Amygdala (tissue), 56 donors: ENCODE data around the gene UBE2G2.
"Not testable (repeated sequence)": the region's sequence is repeated elsewhere in the genome, so short reads cannot be mapped to it uniquely, and the experiment has no call there.

Source experiments
- DNase-seq, 56 donors: peaks; one replicate each; lab custom pipeline; 2025; lab: John Stamatoyannopoulos, UW

Gene UBE2G2

DNA sequence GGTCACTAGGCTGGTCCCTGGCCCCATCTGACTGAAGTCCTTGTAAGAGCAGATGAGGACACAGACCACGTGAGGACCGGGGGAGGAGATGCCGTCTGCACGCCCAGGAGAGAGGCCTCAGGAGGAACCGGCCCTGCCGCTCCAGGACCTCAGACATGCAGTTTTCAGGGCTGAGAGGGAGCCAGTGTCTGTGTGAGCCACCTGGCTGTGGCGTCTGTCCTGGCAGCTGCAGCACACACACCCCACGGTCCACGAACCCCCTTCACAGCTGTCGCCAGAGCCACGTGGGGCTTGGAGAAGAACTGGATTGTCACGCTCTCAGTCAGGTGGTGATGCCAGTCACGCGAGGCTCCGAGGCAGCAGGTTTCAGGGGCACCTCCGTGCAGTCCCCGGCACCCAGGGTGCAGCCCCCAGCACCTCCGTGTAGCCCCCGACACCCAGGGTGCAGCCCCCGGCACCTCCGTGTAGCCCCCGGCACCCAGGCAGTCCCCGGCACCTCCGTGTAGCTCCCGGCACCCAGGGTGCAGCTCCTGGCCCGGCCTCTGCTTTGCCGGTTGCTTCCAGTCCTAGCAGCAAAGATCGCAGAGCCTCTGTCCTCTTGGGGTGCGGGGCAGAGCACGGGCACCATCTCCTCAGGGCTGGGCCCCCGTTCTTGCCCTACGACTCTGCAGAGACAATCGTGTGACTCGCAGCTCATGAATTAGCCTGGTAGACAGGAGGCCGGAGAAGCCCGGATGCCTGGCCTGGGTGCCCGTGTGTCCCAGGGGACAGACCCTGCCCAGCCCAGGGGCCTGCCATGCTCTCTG lies 35.2 kb upstream of the UBE2G2 start:
- DNase-seq = peak in 2 of 56 donors; percentile 18 to 31

DNA sequence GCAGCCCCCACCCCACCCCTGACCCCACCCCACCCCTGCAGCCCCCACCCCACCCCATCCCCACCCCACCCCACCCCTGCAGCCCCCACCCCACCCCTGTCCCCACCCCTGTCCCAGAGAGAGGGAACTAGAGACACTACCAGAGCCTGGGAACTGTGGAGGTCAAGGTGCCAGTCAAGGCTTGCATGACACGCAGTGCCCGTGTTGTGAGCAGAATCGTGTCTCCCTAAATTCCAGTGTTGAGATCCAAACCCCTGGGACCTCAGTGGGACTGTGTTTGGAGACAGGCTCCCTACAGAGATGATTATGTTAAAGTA lies 34.7 kb upstream of the UBE2G2 start:
- no peak for DNase-seq

DNA sequence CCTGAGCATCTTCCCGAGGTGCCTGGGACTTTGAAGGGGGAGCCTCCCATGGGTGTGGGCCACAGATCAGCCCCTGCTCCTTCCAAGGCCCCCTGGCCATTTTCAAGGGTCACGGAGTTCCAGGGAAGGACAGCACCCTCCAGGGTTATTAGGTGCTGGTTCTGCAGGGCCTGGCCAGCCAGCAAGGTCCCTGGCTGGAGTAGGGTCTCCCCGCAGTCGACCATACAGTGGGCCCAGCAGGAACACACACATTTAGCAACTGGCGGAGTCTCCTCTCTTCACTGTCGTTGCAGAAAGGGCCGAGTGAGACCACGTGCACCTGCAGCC lies 34.0 kb upstream of the UBE2G2 start:
- no peak for DNase-seq

DNA sequence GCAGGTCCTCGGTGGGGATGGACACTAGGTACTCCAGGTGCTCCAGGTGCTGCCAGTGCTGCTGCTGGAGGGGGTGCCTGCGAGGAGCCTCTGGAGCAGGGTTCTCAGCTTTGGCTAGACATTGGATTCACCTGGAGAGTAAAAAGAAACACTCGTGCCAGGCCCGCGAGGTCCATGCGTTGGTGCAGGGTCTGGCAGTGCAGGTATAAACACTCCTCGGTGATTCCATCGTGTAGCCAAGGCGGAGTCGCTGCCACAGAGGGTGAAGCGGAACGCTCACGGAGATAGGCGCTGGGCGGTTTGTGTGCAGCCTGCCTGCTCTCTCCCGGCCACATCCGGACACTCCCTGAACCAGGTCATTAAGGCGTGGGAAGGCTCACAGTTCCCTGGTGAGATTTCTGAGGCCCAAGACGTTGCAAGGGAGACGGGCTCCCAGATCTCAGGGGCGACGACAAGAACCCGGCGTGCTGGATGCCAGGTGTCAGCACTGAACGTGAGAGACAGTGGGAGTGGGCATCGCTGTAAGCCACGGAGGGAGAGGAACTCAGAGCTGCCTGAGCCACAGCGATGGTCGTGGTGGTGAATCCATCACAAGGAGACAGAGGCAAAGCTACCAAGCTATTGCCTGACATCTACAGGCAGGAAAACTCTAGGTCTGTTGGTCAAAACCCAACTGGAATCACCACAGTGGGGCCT lies 33.5 kb upstream of the UBE2G2 start:
- DNase-seq = no peak

DNA sequence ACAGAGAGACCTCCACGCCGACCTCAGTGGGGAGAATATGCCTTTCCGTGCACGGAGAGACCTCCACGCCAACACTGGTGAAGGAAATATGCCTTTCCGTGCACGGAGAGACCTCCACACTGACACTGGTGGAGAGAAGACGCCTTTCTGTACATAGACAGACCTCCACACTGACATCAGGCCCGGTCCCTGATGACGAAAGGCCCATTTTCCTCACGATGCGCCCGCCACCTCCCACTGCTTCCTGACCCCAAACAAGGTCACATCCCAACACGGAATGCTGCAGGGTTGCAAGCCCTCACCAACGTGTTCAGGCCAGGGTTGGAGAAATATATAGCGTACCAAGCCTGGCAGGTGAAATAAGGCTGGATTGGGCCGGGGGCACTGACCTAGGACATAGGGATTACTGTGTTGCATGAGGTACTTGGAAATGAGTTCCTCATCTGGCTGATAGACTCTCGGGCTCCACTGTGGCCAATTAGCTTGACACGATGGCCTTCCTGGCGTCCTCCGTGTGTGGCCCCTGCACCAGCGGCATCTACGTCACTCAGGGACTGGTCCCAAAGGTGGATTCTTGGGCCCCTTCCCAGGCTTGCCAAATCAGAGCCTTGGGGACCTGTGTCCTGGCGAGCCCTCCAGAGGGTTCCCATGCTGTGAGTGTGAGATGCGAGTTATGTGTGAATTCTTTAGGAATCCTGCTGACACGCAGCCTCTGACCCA lies 32.8 kb upstream of the UBE2G2 start:
- no peak for DNase-seq

DNA sequence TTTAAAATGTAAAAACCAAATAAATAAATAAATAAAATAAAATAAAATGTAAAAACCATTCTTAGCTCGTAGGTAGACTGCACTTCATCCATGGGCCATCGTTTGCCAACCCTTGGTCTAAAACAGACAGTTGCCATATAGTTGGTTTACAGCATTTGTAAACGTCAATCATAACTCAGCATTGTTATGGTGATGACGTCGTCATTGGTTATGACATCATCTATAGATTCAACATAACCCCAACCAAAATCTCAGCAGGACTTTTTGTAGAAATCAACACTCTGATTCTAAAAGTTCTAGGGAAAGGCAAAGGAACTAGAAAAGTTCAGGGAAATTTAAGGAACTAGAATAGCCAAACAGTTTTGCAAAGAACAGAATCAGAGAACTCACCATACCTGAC lies 32.0 kb upstream of the UBE2G2 start:
- no peak for DNase-seq

DNA sequence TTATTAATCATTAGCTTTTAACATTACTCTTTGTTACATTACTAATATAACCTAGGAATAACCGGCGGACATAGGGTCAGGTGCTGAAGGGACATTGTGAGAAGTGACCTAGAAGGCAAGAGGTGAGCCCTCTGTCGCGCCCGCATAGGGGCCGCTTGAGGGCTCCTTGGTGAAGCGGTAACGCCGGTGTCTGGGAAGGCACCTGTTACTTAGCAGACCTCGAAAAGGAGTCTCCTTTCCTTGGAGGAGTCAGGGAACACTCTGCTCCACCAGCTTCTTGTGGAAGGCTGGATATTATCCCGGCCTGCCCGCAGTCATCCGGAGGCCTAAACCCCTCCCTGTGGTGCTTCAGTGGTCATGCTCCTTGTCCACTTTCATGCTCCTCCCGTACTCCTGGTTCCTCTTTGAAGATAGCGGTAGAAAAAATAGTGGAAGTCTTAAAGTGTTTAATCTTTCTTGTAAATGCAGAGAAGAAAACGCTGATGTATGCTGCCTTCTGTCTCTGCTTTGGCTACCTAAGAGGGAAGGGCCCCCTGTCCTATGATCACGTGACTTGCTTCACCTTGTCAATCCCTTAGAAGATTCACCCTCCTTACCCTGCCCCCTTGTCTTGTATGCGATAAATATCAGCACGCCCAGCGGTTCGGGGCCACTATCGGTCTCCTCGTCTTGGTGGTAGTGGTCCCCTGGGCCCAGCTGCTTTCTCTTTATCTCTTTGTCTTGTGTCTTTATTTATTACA lies 31.1 kb upstream of the UBE2G2 start:
- not testable (repeated sequence) for DNase-seq

DNA sequence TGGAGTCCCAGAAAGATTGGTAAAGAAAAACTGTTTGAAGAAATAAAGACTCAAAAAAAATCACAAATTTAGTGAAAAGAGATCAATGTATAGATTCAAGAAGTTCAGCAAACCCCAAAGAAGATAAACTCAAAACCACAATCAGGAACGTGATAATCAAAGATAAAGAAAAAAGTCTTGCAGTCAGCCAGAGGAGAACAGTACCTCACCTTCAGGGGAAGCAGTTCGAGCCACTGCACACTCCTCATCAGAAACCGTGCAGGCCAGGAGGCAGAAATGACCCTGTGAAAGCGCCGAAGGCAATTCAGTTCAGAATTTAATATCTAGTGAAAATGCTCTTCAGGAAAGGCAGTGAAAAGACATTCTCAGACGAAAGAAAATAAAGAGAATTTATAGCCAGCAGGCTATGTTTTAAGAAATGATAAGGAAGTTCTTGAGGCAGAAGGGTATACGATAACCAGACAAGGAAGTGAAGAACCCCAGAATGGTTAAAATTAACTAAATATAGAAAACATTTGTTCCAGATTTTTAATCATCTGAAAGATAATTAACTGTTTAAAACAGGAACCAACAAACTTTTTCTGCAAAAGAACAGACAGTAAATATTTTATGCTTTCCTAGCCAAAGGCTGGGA lies 29.7 kb upstream of the UBE2G2 start:
- no peak for DNase-seq

DNA sequence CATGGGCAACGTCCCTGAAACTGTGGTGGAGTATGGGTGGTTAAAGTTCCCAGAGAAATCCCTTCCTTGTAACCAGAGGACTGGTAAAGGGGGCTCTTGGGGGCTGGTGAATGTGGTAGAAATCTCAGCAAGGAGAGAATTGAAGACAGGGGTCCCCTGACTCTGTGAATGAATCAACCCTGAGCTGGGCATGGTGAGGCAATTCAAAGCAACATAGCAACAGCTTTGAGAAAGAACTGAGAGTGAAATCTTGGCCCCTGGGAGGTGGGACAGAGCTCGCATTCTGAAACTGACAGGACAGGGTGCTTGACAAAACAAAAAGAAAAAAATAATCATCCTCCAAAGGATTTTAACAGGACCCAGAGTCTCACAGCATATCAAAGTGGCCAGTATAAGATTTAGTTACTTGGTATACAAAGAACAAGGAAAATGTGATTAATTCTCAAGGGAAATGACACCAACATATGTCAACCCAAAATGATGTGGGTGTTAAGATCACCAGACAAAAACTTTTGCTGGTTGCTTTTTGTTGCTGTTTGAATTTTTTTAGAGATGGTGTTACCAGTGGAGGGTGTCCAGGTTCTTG lies 28.0 kb upstream of the UBE2G2 start:
- DNase-seq = no peak

DNA sequence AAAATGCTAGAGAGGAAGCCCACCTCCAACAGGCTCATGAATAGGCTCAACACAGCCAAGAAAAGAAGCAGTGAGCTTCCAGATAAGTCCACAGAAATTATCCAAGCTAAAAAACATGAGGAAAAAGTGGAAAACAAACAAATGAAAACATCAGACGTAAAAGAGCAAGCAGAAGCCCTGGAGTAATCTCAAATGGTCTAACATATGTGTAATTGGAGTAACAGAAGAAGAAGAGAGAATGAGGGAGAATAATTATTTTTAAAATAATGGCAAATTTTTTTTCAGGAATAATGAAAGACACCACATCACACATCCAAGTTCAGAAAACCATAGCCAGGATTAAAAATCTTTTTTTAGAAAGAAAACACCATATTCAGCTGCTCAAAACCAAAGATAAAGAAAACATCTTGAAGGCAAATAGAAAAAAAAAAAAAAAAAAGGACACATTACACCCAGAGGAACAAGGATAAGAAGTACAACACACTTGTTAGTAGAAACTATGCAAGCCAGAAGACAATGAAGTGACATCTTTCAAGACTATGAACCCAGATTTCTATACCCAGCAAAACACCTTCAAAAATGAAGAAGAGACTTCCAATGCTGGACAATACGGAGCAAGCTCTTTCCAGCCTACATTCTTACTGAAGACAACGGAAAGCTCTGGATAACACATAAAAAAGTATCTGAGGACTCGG lies 26.9 kb upstream of the UBE2G2 start:
- no peak for DNase-seq

DNA sequence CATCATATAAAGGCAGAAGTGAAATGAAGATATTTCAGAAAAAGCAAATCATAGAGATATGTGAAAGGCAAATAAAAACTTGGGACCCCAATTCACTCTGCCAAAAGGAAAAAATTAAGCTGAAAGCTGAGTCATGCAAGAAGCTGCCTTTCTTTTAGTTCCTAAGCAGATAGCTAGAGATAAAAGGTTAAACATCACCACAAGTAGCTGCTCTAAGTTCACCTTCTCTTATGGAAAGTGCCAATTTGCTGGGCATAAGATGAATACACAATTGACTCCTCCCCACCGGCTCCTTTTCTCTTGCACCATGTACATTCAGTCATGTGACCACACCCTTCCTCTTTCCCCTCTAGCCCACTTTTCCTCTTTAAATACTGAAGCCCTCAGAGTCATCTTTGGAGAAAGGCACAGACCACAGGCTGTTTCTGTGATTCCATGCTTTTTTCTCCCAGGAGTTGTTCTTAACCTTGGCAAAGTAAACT lies 21.6 kb upstream of the UBE2G2 start:
- no peak for DNase-seq

DNA sequence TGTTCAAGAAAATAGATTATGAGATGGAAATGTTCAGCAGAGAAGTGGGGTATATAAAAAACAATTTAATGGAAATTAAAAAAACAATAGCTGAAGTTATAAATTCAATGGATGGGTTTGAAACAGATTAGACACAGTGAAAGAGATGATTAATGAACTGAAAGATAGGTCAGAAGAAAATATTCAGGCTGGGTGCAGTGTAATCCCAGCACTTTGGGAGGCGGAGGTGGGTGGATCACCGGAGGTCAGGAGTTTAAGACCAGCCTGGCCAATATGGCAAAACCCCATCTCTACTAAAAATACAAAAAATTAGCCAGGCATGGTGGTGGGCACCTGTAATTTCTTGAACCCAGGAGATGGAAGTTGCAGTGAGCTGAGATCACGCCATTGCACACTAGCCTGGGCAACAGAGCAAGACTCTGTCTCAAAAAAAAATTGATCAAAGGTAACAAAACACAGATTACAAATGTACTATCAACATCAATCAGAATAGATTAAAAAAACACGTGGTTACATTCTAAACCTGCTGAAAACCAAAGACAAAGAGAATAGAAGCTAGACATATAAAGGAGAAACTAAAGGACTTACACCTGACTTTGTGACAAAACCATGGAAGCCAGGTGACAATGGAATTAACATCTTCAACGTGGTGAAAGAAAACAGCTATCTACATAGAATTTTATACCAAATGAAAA lies 21.0 kb upstream of the UBE2G2 start:
- DNase-seq = no peak

DNA sequence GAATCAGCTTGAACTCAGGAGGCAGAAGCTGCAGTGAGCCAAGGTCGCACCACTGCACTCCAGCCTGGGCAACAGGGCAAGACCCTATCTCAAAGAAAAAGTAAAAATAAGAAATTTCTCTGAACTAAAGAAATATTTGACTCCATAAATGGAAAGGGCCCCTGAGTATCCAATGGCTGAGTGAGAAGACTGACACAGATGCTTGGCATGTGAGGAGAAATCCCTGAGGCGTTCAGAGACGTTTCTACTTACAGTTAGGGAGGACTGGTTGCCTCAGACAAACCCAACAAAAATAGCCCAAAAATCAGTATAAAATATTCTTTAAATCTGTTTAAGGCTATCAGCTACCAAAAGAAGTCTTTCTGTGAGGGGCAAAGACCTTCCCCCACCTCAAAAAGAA lies 19.2 kb upstream of the UBE2G2 start:
- DNase-seq = no peak

DNA sequence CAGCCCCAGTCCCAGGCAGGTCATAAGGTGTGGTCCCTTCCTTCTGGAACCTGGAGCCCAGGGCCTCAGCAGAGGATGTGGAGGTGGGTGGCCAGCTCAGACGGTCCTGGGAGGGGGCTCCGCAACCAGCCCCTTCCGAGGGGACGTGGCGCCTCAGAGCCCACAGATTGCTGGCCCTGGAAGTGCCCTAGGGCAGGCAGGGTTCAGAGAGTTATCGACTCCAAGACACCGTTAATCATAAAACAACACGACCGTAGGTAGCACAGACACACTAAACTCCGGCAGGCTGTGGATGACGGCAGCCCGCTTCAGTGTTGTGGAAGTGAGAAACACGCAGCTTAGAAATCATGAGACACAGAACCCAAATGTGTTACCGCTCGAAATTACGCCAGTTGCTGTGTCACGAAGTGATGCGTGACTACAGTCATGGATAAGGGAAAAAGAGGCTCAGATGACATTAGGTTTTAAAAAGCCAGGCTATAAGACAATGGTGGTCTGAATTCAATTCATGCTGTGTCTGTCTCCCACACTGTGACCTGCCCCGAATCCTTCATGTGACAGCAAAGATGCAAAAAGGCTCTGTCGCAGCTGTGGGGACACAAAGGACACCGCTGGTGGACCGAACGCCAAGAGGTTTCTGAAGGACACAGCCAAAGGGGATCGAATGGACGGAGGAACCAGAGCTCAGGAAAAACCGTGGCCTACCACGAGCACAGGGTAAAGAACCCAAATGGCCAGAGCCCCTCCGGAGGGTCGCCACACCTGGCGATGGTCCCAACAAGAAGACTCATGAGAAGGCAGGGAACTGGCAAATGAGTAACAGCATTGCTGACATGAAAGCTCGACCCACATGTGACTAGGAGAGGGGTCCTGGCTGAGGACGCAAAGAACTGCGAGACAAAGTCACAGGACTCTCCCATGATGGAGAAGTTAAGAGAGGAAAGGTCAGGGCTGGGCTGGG lies 17.9 kb upstream of the UBE2G2 start:
- no peak for DNase-seq

DNA sequence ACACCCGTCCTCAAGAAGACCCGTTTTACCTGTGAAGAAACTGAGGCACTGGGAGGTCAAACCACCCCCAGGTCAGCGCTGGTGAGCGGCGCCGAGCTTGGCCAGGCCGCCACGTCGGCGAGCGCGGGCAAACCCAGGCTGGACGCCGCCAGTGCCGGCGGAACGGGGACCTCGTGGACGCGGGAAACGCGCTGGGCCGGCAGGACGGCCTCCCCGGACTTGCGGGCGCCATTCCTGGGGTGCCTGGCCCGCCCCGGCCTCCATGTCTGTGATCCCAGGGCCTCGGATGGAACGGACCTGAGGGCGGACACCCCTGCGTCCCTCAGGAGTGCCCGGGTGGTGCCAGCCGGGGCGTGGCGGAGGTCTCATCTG lies 17.0 kb upstream of the UBE2G2 start:
- no peak for DNase-seq

DNA sequence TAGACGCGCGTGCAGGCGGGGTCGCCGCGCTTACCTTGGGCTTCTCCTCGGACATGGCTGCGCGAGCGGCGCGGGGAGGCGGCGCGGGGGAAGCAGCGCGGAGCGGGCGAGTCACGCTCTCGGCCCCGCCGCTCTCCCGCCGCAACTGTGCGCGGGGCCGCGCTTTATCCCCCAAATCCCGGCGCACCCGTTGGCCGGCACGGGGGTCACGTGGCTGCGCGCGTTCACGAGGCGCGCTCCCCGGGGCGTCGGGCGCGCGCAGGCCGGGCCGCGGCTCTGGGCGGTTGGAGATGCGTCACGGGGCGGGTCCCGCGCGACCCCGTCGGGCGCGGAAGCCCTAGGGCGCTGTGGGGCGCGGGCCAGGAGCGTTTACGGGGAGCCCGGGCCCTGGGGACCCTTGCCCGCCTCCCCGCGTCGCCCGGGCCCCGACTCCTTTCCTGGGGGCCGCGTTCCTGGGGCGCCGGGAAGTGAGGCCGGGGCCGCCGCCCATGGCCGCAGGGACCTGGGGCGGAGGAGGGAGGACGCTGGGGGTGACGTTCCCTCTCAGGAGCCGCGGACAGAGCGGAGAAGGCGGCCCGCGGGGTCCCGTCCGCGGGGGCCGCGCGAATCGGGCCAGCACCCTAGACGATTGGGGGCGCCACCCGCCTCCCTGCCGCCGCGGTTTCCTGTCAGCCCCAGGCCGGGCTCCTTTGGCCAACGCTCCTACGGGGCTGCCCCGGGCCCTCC lies 16.5 kb upstream of the UBE2G2 start, which contains the start of gene SUMO3:
SUMO3 (minus strand) TSS at position 149 of the 726 bp plus-strand sequence; CDS start at position 55, 94 bp downstream.
- peak in 47 of 56 donors; percentile 18 to 84 (median 64) for DNase-seq

DNA sequence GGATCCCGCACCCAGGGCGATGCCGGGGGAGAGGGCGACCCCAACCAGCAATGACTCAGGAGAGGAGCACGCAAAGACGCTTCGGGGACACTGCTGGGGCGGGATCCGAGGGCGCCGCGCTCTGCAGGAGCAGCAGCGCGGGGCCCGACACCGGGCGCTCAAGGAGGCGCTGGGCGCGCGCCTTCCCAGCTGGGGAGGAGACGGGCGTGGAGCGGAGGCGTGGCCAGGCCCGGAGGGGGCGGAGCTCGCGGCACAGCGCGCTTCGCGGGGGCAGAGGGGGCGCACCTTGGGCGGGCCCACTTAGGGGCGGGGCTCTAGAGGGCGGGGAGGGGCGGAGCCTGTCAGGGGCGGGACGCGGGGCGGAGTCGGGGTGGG lies 15.9 kb upstream of the UBE2G2 start:
- DNase-seq = peak in 54 of 56 donors; percentile 19 to 92 (median 78)
